Measurements from ENCODE around the gene ISYNA1. TPM values are rescaled to one million over a fixed set of nuclear protein-coding genes. Genes with fewer than 3 reads are reported as not detected.

The ISYNA1 gene
- total RNA-seq, 1 experiment from 2014 or later, result 236 TPM

- TF ChIP-seq, protein P1, sequence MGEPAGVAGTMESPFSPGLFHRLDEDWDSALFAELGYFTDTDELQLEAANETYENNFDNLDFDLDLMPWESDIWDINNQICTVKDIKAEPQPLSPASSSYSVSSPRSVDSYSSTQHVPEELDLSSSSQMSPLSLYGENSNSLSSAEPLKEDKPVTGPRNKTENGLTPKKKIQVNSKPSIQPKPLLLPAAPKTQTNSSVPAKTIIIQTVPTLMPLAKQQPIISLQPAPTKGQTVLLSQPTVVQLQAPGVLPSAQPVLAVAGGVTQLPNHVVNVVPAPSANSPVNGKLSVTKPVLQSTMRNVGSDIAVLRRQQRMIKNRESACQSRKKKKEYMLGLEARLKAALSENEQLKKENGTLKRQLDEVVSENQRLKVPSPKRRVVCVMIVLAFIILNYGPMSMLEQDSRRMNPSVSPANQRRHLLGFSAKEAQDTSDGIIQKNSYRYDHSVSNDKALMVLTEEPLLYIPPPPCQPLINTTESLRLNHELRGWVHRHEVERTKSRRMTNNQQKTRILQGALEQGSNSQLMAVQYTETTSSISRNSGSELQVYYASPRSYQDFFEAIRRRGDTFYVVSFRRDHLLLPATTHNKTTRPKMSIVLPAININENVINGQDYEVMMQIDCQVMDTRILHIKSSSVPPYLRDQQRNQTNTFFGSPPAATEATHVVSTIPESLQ (CRISPR knock-in tag; IDR thresholded peaks at IDR 0.05), result no peak
- no peak for TF ChIP-seq AR (CRISPR knock-in tag; IDR thresholded peaks at IDR 0.05)
- no peak for TF ChIP-seq ZNF317 (CRISPR knock-in tag; IDR thresholded peaks at IDR 0.05; ENCODE audit: borderline replicate concordance, low read depth)
- TF ChIP-seq NR3C1 (CRISPR knock-in tag; conservative IDR thresholded peaks at IDR 0.05; ENCODE audit: low read depth), result no peak
- TF ChIP-seq, protein P2, sequence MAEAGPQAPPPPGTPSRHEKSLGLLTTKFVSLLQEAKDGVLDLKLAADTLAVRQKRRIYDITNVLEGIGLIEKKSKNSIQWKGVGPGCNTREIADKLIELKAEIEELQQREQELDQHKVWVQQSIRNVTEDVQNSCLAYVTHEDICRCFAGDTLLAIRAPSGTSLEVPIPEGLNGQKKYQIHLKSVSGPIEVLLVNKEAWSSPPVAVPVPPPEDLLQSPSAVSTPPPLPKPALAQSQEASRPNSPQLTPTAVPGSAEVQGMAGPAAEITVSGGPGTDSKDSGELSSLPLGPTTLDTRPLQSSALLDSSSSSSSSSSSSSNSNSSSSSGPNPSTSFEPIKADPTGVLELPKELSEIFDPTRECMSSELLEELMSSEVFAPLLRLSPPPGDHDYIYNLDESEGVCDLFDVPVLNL (CRISPR knock-in tag; IDR thresholded peaks at IDR 0.05; ENCODE audit: borderline replicate concordance, low read depth), result no peak
Measured at GRCh38 chr19:18477042-18477779, 39.3 kb upstream of the ISYNA1 start (continued).

GRCh38 chr19:18476507-18477041, 38.6 kb upstream of the ISYNA1 start:
- Mint-ChIP-seq H3K27me3 (ENCODE audit: low read depth) (no peaks in the 10 kb centered on the region), H3K4me1 (peaks cover 28% of the 10 kb centered on the region), H3K4me3 (no peak overlapping the region), H3K27ac (peak overlapping the region; percentile 71), H3K36me3 (no peaks in the 10 kb centered on the region), H3K9me3 (no peaks in the 10 kb centered on the region)
- no peak for DNase-seq (ENCODE audit: low spot score)
- TF ChIP-seq TEAD1 (CRISPR knock-in tag; IDR thresholded peaks at IDR 0.05) (no peak), JUN (CRISPR knock-in tag; IDR thresholded peaks at IDR 0.05) (no peak), ZNF416 (CRISPR knock-in tag; IDR thresholded peaks at IDR 0.05) (no peak), NFATC4 (CRISPR knock-in tag; IDR thresholded peaks at IDR 0.05) (no peak)
- TF ChIP-seq, protein P3, sequence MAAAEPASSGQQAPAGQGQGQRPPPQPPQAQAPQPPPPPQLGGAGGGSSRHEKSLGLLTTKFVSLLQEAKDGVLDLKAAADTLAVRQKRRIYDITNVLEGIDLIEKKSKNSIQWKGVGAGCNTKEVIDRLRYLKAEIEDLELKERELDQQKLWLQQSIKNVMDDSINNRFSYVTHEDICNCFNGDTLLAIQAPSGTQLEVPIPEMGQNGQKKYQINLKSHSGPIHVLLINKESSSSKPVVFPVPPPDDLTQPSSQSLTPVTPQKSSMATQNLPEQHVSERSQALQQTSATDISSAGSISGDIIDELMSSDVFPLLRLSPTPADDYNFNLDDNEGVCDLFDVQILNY (CRISPR knock-in tag; IDR thresholded peaks at IDR 0.05), result no peak
- TF ChIP-seq, protein P4, sequence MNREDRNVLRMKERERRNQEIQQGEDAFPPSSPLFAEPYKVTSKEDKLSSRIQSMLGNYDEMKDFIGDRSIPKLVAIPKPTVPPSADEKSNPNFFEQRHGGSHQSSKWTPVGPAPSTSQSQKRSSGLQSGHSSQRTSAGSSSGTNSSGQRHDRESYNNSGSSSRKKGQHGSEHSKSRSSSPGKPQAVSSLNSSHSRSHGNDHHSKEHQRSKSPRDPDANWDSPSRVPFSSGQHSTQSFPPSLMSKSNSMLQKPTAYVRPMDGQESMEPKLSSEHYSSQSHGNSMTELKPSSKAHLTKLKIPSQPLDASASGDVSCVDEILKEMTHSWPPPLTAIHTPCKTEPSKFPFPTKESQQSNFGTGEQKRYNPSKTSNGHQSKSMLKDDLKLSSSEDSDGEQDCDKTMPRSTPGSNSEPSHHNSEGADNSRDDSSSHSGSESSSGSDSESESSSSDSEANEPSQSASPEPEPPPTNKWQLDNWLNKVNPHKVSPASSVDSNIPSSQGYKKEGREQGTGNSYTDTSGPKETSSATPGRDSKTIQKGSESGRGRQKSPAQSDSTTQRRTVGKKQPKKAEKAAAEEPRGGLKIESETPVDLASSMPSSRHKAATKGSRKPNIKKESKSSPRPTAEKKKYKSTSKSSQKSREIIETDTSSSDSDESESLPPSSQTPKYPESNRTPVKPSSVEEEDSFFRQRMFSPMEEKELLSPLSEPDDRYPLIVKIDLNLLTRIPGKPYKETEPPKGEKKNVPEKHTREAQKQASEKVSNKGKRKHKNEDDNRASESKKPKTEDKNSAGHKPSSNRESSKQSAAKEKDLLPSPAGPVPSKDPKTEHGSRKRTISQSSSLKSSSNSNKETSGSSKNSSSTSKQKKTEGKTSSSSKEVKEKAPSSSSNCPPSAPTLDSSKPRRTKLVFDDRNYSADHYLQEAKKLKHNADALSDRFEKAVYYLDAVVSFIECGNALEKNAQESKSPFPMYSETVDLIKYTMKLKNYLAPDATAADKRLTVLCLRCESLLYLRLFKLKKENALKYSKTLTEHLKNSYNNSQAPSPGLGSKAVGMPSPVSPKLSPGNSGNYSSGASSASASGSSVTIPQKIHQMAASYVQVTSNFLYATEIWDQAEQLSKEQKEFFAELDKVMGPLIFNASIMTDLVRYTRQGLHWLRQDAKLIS (CRISPR knock-in tag; IDR thresholded peaks at IDR 0.05; ENCODE audit: borderline replicate concordance), result no peak
- TF ChIP-seq, protein P5, sequence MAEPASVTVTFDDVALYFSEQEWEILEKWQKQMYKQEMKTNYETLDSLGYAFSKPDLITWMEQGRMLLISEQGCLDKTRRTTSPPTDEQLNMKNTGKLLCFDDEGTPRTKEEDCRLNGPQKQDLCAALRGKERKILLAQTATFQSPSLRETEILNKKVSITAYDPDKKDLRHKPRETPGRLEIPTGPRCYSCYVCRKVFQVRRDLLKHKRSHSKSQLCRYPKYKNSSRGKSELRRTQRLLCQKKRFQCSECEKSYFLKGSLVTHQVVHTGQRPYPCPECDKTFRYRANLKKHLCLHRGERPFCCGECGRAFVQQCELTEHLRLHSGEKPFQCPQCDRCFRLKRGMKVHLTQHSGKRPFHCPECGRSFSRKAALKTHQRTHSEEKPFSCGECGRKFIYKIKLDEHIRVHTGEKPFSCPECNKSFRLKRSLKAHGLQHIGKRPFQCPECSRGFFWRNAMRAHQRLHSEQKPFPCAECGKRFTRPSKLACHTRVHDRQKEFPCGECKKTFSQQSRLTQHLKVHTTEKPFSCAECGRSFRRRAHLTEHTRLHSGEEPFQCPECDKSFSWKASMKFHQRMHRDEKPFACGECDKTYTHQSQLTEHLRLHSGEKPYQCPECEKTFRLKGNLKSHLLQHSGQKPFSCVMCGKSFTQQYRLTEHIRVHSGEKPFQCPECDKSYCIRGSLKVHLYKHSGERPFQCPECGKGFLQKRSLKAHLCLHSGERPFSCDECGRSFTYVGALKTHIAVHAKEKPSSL (CRISPR knock-in tag; conservative IDR thresholded peaks at IDR 0.05), result no peak
- CTCF ChIA-PET, result interaction anchor here (0.6 to 2.3 kb wide), 8 partner anchors 9 to 301 kb away, joined by 3 to 9 read pairs (median 3); partner anchors contain the start of gene ELL
- POLR2A ChIA-PET, result no interaction called here
- no peak for ATAC-seq

Data from WTC11 (cell line).